IMR-90 (cell line): ENCODE measurements around the gene HDHD3.
"Not testable (repeated sequence)": the region's sequence is repeated elsewhere in the genome, so short reads cannot be mapped to it uniquely, and the experiment has no call there.

Experiments
- RCOR1 ChIP-seq: IDR thresholded peaks from 2 replicates; pipeline ENCODE4 v1.6.1; 2012; ENCODE audit warnings: mild to moderate bottlenecking, low read length, improper control_type of control experiment; ENCODE audit not compliant: insufficient replicate concordance
- TF ChIP-seq, protein P1 (sequence below): conservative IDR thresholded peaks from 2 replicates; pipeline ENCODE4 v1.5.1; 2012; ENCODE audit warnings: mild to moderate bottlenecking, low read depth, low read length, improper control_type of control experiment

DNA sequence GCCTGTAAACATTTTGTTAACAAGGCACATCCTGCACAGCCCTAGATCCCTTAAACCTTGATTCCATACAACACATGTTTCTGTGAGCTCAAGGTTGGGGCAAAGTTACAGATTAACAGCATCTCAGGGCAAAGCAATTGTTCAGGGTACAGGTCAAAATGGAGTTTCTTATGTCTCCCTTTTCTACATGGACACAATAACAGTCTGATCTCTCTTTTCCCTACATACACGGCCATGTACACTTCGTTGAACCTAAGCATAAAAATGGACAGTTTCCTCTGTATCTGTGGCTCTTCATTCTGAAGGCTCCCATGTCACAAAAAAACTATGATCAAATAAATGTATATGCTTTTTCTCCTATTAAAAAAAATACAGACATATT, 3.0 kb upstream of the HDHD3 start:
- TF ChIP-seq, protein P1, sequence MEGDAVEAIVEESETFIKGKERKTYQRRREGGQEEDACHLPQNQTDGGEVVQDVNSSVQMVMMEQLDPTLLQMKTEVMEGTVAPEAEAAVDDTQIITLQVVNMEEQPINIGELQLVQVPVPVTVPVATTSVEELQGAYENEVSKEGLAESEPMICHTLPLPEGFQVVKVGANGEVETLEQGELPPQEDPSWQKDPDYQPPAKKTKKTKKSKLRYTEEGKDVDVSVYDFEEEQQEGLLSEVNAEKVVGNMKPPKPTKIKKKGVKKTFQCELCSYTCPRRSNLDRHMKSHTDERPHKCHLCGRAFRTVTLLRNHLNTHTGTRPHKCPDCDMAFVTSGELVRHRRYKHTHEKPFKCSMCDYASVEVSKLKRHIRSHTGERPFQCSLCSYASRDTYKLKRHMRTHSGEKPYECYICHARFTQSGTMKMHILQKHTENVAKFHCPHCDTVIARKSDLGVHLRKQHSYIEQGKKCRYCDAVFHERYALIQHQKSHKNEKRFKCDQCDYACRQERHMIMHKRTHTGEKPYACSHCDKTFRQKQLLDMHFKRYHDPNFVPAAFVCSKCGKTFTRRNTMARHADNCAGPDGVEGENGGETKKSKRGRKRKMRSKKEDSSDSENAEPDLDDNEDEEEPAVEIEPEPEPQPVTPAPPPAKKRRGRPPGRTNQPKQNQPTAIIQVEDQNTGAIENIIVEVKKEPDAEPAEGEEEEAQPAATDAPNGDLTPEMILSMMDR = not testable (repeated sequence)
- not testable (repeated sequence) for TF ChIP-seq RCOR1
